Activated effector memory CD4-positive, alpha-beta T cell treated with Interleukin-2 at 50 U/mL for 16 hours (primary cell): ENCODE measurements around the gene GP5.

Source experiments
- DNase-seq: peaks from one replicate; pipeline ENCODE4 v3.0.0-alpha.2; 2020

The GP5 gene

DNA sequence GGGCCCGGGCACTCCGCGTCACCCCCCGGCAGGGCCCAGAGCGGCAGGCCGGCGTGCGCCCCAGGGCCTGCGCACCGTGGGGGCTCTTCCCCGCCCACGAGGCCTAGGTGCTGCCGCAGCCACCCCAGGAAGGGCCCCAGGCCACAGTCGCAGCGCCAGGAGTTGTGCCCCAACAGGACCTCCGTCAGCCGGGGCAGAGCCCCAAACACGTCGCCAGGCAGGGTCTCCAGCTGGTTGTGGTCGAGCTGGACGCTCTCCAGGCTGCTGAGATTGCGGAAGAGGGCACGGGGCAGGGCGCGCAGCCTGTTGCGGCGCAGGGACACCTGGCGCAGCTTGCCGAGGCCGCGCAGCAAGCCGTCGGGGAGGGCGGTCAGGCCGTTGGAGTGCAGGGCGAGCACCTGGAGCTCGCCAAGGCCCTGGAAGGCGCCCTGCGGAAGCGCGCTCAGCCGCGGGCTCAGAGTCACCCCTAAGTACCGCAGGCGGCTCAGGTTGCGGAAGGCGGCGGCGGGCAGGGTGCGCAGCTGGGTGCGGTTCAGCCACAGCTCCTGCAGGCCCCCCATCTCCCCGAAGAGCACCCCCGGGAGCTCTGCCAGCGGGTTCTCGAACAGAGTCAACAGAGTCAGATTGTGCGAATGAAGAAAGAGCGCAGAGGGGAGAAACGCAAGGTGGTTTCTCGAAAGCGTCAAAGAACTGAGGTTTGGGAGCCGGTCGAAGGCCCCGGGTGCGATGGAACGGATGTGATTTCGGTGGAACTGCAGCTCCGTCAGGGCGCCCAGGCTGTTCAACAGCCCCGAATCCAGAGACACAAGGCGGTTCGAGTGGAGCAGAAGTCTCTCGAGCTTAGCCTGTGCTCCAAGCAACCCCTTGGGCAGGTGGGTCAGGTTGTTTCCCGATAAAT lies 2.0 kb downstream of the GP5 start:
- peak; percentile 29 for DNase-seq

GRCh38 chr3:194396539-194396858 lies 2.6 kb downstream of the GP5 start:
- no peak for DNase-seq

- DNase-seq = peak; percentile 43
Observed at GRCh38 chr3:194395778-194396538, 3.1 kb downstream of the GP5 start.

DNA sequence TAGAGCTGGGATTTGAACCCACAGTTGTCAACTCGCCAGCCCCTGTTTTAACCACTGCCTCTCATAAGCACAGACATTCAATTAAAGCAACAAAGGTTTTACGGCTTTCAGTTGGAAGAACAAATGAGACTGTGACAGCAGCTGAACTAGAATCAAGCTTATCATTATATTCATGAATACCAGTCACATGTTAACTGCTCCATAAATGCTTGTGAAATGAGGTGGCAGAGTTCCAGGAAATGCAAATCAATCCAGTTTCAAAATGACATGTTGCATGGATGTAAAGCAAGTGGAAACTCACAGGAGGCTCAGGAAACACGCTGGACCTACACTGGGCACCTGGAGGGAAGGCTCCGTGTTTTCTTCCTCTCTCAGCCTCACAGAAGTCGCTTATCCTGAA lies 3.9 kb downstream of the GP5 start:
- no peak for DNase-seq

DNA sequence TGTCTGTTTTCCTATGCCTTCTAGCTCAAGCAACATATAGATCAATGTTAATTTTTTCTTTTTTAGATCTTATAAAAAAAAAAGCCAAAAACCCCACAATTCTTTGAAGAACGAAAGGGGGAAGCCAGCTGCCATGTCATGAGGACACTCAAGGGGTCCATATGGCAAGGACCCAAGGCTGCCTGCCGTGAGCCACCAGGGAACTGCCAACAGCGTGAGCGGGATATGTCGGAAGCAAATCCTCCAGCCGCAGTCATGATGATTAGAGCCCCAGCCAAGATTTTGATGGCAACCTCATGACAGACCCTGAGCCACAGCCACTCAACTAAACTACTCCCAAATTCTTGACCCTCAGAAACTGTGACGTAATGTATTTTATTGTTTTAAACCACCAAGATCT lies 6.5 kb downstream of the GP5 start:
- no peak for DNase-seq

GRCh38 chr3:194390835-194391234 lies 8.2 kb downstream of the GP5 start:
- DNase-seq = no peak

DNA sequence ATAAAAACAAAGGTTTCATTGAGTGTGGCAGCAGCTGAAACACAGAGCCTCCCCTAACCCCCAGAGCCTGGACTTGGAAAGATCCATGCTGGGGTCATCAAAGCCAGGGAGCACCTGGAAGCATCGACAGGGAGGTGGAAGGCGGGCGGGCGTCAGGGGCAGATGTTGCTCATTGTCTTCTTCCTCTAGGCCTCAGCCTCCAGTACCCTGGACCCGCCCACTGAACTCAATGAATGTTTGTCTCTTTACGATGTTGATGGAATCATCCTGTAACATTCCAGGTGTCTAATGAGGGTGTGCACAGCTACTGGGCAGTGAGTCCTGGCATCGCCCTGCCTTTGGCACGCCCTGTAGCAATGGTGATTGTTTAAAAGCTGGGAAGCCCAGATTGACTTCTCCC lies 9.8 kb downstream of the GP5 start:
- DNase-seq = no peak

GRCh38 chr3:194387926-194388418 lies 11.1 kb downstream of the GP5 start:
- DNase-seq = no peak

DNA sequence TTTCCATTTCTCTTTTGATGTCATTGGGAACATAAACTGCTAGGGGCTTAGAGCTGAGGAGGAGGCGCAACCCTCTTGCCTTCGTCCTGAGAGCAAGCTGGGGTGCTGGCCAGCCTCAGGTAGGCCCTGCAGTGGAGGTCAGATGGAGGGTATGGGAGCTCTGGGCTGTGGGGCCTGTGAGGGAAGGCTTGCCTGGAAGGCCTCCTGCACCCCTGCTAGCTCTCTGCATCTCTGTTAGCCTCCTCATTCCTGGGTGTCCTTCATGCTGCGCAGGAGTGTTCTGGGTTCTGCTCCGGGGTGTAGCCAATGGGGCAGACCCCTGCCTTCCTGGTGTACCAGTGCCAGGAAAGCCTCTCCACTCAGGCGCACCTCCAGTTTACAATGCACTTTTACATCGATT lies 11.8 kb downstream of the GP5 start:
- DNase-seq = no peak

DNA sequence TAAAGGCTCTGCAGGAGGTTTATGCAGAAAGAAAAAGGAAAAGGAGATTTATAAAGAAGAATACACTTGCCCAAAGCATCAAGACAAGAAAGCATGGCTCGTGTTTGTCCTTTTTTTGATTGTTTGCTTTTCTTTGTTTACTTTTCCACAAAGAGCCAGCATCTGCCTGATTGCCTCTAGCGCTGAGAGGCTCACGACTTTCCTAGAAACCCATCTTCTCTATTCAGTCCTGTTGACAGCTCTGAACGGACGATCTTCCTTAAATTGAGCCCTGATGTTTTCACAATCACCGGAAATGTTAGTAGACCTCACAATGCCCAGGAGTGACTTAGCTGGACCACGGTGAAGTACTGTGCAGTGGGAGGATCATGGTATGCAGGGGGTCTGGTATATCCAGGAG lies 12.4 kb downstream of the GP5 start:
- DNase-seq = no peak

DNA sequence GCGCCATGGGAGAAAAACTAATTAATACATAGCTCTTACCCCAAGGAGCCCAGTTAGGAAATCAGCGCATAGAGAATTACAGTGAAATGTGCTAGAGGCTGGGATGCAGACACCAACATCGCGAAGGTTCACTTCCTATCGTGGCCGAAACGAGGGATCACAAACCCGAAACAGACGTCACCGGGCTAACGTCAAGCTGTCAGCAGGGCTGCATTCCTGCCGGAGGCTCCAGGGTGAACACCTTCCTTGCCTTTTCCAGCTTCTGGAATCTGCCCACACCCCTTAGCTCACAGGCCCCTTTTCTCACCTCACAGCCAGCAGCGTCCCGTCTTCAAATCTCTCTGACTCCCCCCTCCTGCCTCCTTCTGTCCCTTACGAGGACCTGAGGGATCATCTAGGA lies 13.0 kb downstream of the GP5 start:
- no peak for DNase-seq

DNA sequence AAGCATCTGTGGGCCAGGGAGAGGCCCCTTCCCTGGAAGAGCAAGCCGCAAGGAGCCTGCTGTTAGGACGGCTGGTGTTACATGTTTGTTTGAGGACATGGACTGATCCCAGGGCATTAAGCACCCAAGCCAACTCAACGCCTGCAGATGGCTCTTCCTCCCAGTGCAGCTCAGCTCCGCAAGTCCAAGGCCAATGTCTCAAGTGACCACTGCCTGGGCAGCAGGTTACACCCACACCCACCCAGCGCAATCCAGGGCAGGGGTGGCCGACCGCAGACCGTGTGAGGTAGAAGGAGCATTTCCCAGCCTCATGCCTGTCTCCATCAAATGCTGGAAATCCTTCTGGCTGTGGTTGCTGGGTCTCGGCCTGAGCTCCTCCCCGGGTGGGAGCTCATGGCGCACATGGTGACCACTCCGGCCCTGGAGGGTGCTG lies 14.5 kb downstream of the GP5 start:
- no peak for DNase-seq

- DNase-seq = no peak
Observed at GRCh38 chr3:194384156-194384555, 14.9 kb downstream of the GP5 start.

DNA sequence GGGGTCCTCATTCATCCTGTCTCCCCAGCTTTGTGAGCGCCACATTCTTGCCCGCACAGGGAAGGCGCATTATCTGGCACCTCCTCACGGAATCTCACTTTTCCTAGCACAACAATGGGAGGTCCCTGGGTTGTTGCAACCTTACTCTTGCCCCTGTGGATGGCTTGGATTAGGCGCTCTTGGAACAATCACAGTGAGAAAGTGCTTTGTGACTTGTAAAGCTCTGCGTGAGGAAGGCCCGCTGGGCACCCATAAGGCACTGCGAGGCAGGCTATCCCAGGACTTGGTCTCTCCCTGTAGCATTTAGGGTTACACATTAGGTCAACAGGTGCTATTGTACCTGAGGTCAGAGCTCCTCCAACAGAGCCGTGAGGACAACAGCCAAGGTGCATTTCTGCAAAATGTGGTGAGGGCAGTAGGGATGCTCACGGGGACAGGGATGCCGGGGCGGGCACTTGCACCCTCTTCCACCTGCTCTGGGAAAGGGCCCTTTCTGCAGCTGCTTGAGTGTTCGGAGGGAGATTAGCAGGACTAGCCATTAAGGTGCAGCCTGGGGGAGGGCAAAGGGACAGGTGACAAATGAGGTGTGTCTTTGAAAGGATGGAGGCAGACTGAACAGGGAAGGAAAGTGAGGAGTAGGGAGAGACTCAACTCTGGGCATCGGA lies 15.7 kb downstream of the GP5 start:
- DNase-seq = no peak

- no peak for DNase-seq
Observed at GRCh38 chr3:194382892-194383223, 16.2 kb downstream of the GP5 start.

GRCh38 chr3:194382196-194382891 lies 16.7 kb downstream of the GP5 start:
- DNase-seq = no peak

GRCh38 chr3:194381460-194381875 lies 17.6 kb downstream of the GP5 start:
- no peak for DNase-seq

- DNase-seq = no peak
Observed at GRCh38 chr3:194380326-194380725, 18.7 kb downstream of the GP5 start.

DNA sequence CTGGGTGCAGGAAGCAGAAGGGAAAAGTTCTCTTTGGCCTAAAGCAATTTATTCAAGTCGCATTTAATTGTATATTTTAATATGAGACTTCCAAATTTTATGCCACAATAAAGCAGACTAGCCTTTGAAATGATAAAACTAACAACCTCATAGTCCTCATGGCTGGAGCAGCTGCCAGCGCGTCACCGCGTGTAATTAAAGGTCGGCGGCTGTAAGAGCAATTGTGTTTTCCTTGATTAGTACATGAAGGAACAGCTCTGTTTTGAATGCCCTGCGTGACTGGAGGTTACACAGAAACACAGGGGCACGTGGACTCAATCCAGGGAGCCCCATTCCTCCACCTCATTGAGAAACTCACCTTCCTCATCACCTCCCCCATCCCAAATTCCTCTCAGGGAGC lies 19.4 kb downstream of the GP5 start:
- no peak for DNase-seq

DNA sequence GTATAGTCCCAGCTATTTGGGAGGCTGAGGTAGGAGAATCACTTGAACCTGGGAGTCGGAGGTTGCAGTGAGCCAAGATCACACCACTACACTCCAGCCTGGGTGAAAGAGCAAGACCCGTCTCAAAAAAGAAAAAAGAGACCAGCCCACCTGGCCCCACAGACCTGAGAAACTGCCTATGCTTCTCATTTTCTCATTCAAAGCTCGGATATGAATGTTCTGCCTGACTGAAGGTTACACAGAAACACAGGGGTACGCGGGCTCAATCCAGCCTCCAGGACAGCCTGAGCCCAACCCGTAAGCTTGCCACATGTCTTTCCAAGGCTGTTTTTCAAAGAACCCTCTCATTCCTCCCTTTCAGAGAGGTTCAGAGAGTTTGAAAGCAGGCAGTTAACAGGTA lies 19.8 kb downstream of the GP5 start:
- DNase-seq = no peak

DNA sequence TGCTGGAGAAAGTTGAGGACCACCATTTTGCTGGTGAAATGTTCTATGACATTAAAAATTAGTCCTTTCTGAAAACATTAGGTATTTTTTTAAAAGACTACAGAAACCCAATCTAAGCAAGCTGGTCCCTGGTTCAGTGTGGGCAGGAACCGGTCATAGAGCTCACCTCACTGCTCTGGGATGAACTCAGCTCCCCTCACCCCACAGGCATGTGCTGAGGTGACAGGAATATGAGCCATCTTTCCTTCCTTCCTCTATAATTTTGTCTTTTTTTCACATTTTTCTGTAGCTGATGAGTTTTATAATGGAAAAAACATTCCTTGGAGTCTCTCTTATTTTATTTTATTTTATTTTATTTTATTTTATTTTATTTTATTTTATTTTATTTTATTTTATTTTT lies 21.4 kb downstream of the GP5 start:
- DNase-seq = no peak

- DNase-seq = no peak
Observed at GRCh38 chr3:194376241-194376560, 22.9 kb downstream of the GP5 start.

GRCh38 chr3:194375473-194376240 lies 23.4 kb downstream of the GP5 start:
- no peak for DNase-seq
